ENCODE measurements around the gene CADPS2. TPM values are rescaled to one million over a fixed set of nuclear protein-coding genes. Genes with fewer than 3 reads are reported as not detected.

Gene CADPS2
- total and polyA plus RNA-seq, 2 donors (not counting 3 experiments of a cell fraction or from before 2014, with no cell fraction given): 9.5 to 22.6 TPM

GRCh38 chr7:122702872-122703510, 183.3 kb downstream of the CADPS2 start, which contains the start of gene RNF148:
RNF148 (minus strand) TSS chr7:122702922; CDS start chr7:122702750, 172 bp downstream.
- dilution Hi-C loops (cut with MboI; ENCODE audit: extremely low pct_ligation_motif_present, low sequenced_read_pairs): no loop called here
- ChIA-PET CTCF (interaction anchor here (0.6 to 1.0 kb wide), 3 partner anchors 10 to 252 kb away, joined by 3 to 4 read pairs (median 3); no protein-coding TSS in a partner anchor), POLR2A (no interaction called here)
- no peak within 1 kb of the TSS for H3K4me2 ChIP-seq (ENCODE audit: insufficient read depth, low read length)
- no peaks in the 10 kb centered on the region for H3K4me1 ChIP-seq (ENCODE audit: control insufficient read depth, extremely low read depth, insufficient read depth, low read length)
- H3K9me1 ChIP-seq (replicated peaks; ENCODE audit: control insufficient read depth, extremely low read depth, insufficient read depth, low read length): no peaks in the 10 kb centered on the region
- H2AFZ ChIP-seq (ENCODE audit: low read depth, low read length): no peak within 1 kb of the TSS
- FAIRE-seq (no peak), DNase-seq (ENCODE audit: low read depth, low spot score) (no peak)
- TF ChIP-seq FOS (IDR thresholded peaks at IDR 0.05; ENCODE audit: borderline replicate concordance, insufficient read depth, low read length) (no peak), MYC (IDR thresholded peaks at IDR 0.05; ENCODE audit: low read depth, low read length) (no peak), POLR2A (IDR thresholded peaks at IDR 0.05; ENCODE audit: low read depth, low read length) (no peak), EZH2 (IDR thresholded peaks at IDR 0.05; ENCODE audit: borderline replicate concordance, low read depth, low read length, severe bottlenecking) (no peak), CTCF (IDR thresholded peaks at IDR 0.05; ENCODE audit: extremely low read depth in 1 of 2, insufficient read depth in 1 of 2, low read depth in 1 of 2, low read length in 2 of 2) (no peak), GATA2 (IDR thresholded peaks at IDR 0.05; ENCODE audit: insufficient read depth, insufficient read length, low read depth, low read length) (no peak), POLR2AphosphoS5 (IDR thresholded peaks at IDR 0.05; ENCODE audit: insufficient read depth, low read depth, low read length) (no peak), JUN (IDR thresholded peaks at IDR 0.05; ENCODE audit: borderline replicate concordance, insufficient read depth, insufficient read length, low read depth) (no peak), MAX (IDR thresholded peaks at IDR 0.05; ENCODE audit: insufficient read depth, insufficient read length) (no peak)
- H4K20me1 ChIP-seq (replicated peaks; ENCODE audit: control insufficient read depth, extremely low read depth, insufficient read depth, low read length): no peaks in the 10 kb centered on the region
- no peaks in the 10 kb centered on the region for H3K36me3 ChIP-seq (ENCODE audit: control insufficient read depth in 2 of 2, extremely low read depth in 1 of 2, insufficient read depth in 2 of 2, low read length in 2 of 2)
- H3K27me3 ChIP-seq (ENCODE audit: control insufficient read depth in 2 of 2, insufficient read depth in 2 of 2, low read length in 2 of 2): no peaks in the 10 kb centered on the region
- intact Hi-C loops (cut with micrococcal nuclease): no loop called here
- H3K79me2 ChIP-seq (ENCODE audit: control insufficient read depth, insufficient read depth, low read length): no peaks in the 10 kb centered on the region
- H3K9ac ChIP-seq (replicated peaks; ENCODE audit: extremely low read depth, insufficient read depth, low read length): no peak within 1 kb of the TSS
- H3K4me3 ChIP-seq (replicated peaks in 1 of 3; ENCODE audit: insufficient read depth in 1 of 3, low read depth in 1 of 3, low read length in 3 of 3): no peak within 1 kb of the TSS
- no peaks in the 10 kb centered on the region for H3K9me3 ChIP-seq (replicated peaks; ENCODE audit: control insufficient read depth, insufficient read depth, low read length)
- no peak within 1 kb of the TSS for H3K27ac ChIP-seq (ENCODE audit: insufficient read depth, low read depth, low read length)
- BruUV-seq (replicated peaks): no TSS peak
